Measurements from ENCODE around the gene BAG3.

GRCh38 chr10:119670717-119671116 lies 19.5 kb downstream of the BAG3 start:
- TF ChIP-seq EP300 (IDR thresholded peaks at IDR 0.05) (no peak), CTCF (IDR thresholded peaks at IDR 0.05) (no peak)
